HepG2 (cell line): ENCODE measurements around the gene LUC7L. TPM values are rescaled to one million over a fixed set of nuclear protein-coding genes. Genes with fewer than 3 reads are reported as not detected.
A peak's percentile ranks its signal among the peaks of the same experiment; 100 is the strongest.

Experiments used
- ARNTL ChIP-seq: sonication (generic); formaldehyde crosslinking; IDR thresholded peaks from 2 replicates; pipeline ENCODE4 v1.4.0; 2020; ENCODE audit warnings: mild to moderate bottlenecking, missing genetic modification reagents
- CBX1 ChIP-seq: IDR thresholded peaks from one replicate; pipeline ENCODE4 v1.6.1; 2016; ENCODE audit warnings: antibody characterized with exemption, low read depth
- CBX2 ChIP-seq, 2 experiments: fragments of 200-600 bp in 1 of 2; sonication (generic); formaldehyde crosslinking in 1 of 2; IDR thresholded peaks; 2 replicates each; pipeline versions ENCODE4 v1.7.0 to v1.8.1; 2018 to 2022; ENCODE audit warnings: low read depth in 2 of 2, low read length in 1 of 2, mild to moderate bottlenecking in 1 of 2, missing genetic modification reagents in 1 of 2
- CEBPB ChIP-seq: IDR thresholded peaks from 2 replicates; pipeline ENCODE4 v1.6.1; 2011; ENCODE audit warnings: low read depth, low read length, improper control_type of control experiment, borderline replicate concordance
- EED ChIP-seq: sonication (generic); formaldehyde crosslinking; IDR thresholded peaks from 2 replicates; pipeline ENCODE4 v1.5.0; 2020; ENCODE audit warnings: mild to moderate bottlenecking, missing genetic modification reagents
- ELF1 ChIP-seq: sonication (generic); formaldehyde crosslinking; IDR thresholded peaks from 2 replicates; pipeline ENCODE4 v1.4.0; 2020; ENCODE audit warnings: missing genetic modification reagents
- EP300 ChIP-seq, 3 experiments: sonication (generic) in 1 of 3; formaldehyde crosslinking in 1 of 3; IDR thresholded peaks; 2 replicates each; pipeline versions ENCODE4 v1.5.1 to v1.6.1; 2011 to 2020; ENCODE audit warnings: low read depth in 2 of 3, low read length in 2 of 3, borderline replicate concordance in 1 of 3, improper control_type of control experiment in 1 of 3, mild to moderate bottlenecking in 1 of 3, missing genetic modification reagents in 1 of 3, moderate library complexity in 1 of 3
- FOXA1 ChIP-seq, 2 experiments: fragments of 450-650 bp in 1 of 2; sonication (generic) in 1 of 2; formaldehyde crosslinking in 1 of 2; IDR thresholded peaks; 2 replicates each; pipeline versions ENCODE4 v1.4.0 to v1.6.1; 2016 to 2020; ENCODE audit warnings: missing genetic modification reagents in 1 of 2
- SETDB1 ChIP-seq: sonication (generic); formaldehyde crosslinking; IDR thresholded peaks from 2 replicates; pipeline ENCODE4 v1.5.1; 2020; ENCODE audit warnings: missing genetic modification reagents, mild to moderate bottlenecking, borderline replicate concordance
- SOX13 ChIP-seq, 3 experiments: fragments of 450-650 bp in 1 of 3; sonication (generic) in 1 of 3; formaldehyde crosslinking in 1 of 3; IDR thresholded peaks in 2 of 3; conservative IDR thresholded peaks in 1 of 3; 2 replicates each; pipeline versions ENCODE4 v1.5.0 to v1.6.1; 2016 to 2020; ENCODE audit warnings: antibody characterized with exemption in 1 of 3, mild to moderate bottlenecking in 1 of 3, missing compliant biosample characterization in 1 of 3, missing genetic modification reagents in 1 of 3, moderate library complexity in 1 of 3
- ZFYVE20 ChIP-seq: sonication (generic); formaldehyde crosslinking; IDR thresholded peaks from 2 replicates; pipeline ENCODE4 v1.8.0; 2023; ENCODE audit warnings: low read depth, mild to moderate bottlenecking, moderate library complexity, missing genetic modification reagents, borderline replicate concordance
- ZNF550 ChIP-seq: sonication (generic); formaldehyde crosslinking; IDR thresholded peaks from 2 replicates; pipeline ENCODE4 v1.4.0; 2020; ENCODE audit warnings: mild to moderate bottlenecking, missing genetic modification reagents, borderline replicate concordance
- ZNF577 ChIP-seq: sonication (generic); formaldehyde crosslinking; IDR thresholded peaks from 2 replicates; pipeline ENCODE4 v1.4.0; 2020; ENCODE audit warnings: mild to moderate bottlenecking, low read depth, missing genetic modification reagents, borderline replicate concordance
- ZNF674 ChIP-seq: sonication (generic); formaldehyde crosslinking; IDR thresholded peaks from 2 replicates; pipeline ENCODE4 v1.5.0; 2020; ENCODE audit warnings: low read depth, mild to moderate bottlenecking, missing genetic modification reagents
- polyA plus RNA-seq, 8 experiments: library from polyadenylated mRNA; depleted of rRNA in 3 of 8; stranded (reverse) in 7 of 8; unstranded in 1 of 8; fragments of >200 nt; fragmentation: Illumina TruSeq in 4 of 8; extraction: Trizol in 4 of 8; gene quantifications; 2 replicates each; pipeline versions ENCODE4 v1.2.1 to v1.2.3, GENCODE V29; 2011 to 2016; ENCODE audit warnings: low read depth in 4 of 8, missing spikeins in 1 of 8, mixed read lengths in 1 of 8; ENCODE audit not compliant: insufficient read depth in 1 of 8
- total RNA-seq, 5 experiments: library from RNA; depleted of rRNA; stranded (reverse); fragments of >200 nt; fragmentation: Illumina TruSeq; extraction: Trizol; gene quantifications; 2 replicates each; pipeline ENCODE4 v1.2.3, GENCODE V29; 2016; ENCODE audit warnings: low read depth in 1 of 5
- TF ChIP-seq, protein P1 (sequence below): sonication (generic); formaldehyde crosslinking; conservative IDR thresholded peaks from 2 replicates; pipeline ENCODE4 v1.8.1; 2023; ENCODE audit warnings: missing genetic modification reagents
- TF ChIP-seq, protein P2 (sequence below): IDR thresholded peaks from 2 replicates; pipeline ENCODE4 v1.6.1; 2016; ENCODE audit warnings: low read depth, borderline replicate concordance
- TF ChIP-seq, protein P3 (sequence below): sonication (generic); formaldehyde crosslinking; IDR thresholded peaks from 2 replicates; pipeline ENCODE4 v1.4.0; 2020; ENCODE audit warnings: low read depth, mild to moderate bottlenecking, missing genetic modification reagents
- TF ChIP-seq, protein P4 (sequence below): sonication (generic); formaldehyde crosslinking; IDR thresholded peaks from 2 replicates; pipeline ENCODE4 v1.4.0; 2020; ENCODE audit warnings: missing genetic modification reagents, mild to moderate bottlenecking, borderline replicate concordance
- TF ChIP-seq, protein P5 (sequence below): sonication (generic); formaldehyde crosslinking; conservative IDR thresholded peaks from 2 replicates; pipeline ENCODE4 v1.4.0; 2020; ENCODE audit warnings: mild to moderate bottlenecking, missing genetic modification reagents, moderate library complexity

LUC7L gene
- total and polyA plus RNA-seq, 2 of the 13 experiments (the other 11 are each of a cell fraction or from before 2014, with no cell fraction given): 48.7 to 56.9 TPM

DNA sequence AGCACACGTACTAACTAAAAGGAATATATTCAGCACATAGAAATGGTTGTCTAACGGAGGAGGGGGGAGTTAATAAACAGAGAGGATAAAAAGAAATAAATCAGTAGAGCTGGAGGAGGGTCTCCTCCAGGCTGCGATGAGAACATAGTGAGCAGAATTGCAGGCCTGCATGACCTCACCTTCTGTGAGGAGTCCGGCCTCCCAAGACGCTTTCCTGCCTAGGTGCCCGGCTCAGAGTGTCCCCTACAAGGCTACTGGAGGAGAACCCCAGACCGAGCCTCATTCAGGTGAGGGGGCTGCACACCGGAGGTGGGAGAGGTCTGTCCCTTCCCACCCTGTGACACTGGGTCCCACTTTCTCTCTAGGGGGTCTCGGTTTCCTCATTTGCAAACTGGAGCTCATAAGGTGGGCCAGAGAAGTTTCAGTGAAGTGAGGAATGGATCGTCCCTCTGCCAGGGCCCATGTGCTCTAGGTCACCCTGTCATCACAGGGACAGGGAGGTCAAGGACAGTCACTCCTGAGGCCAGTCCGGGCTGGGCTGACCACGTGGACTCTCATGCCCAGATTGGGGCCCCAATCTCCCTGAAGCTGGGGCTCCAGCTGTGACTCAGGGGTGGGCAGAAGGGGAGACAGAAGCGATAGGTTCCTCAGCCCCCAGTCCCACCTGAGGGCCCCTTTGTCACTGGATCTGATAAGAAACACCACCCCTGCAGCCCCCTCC lies 66.8 kb downstream of the LUC7L start (continued):
- TF ChIP-seq, protein P1, sequence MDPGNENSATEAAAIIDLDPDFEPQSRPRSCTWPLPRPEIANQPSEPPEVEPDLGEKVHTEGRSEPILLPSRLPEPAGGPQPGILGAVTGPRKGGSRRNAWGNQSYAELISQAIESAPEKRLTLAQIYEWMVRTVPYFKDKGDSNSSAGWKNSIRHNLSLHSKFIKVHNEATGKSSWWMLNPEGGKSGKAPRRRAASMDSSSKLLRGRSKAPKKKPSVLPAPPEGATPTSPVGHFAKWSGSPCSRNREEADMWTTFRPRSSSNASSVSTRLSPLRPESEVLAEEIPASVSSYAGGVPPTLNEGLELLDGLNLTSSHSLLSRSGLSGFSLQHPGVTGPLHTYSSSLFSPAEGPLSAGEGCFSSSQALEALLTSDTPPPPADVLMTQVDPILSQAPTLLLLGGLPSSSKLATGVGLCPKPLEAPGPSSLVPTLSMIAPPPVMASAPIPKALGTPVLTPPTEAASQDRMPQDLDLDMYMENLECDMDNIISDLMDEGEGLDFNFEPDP (CRISPR knock-in tag): no peak
- no peak for TF ChIP-seq SOX13 (IDR thresholded peaks at IDR 0.05)
- no peak for TF ChIP-seq SOX13 (CRISPR knock-in tag; conservative IDR thresholded peaks at IDR 0.05 in 1 of 2, IDR thresholded peaks at IDR 0.05 in 1 of 2)
- TF ChIP-seq, protein P2, sequence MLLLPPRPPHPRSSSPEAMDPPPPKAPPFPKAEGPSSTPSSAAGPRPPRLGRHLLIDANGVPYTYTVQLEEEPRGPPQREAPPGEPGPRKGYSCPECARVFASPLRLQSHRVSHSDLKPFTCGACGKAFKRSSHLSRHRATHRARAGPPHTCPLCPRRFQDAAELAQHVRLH: no peak
- no peak for TF ChIP-seq CEBPB
- no peak for TF ChIP-seq EED (CRISPR knock-in tag)
- TF ChIP-seq, protein P3, sequence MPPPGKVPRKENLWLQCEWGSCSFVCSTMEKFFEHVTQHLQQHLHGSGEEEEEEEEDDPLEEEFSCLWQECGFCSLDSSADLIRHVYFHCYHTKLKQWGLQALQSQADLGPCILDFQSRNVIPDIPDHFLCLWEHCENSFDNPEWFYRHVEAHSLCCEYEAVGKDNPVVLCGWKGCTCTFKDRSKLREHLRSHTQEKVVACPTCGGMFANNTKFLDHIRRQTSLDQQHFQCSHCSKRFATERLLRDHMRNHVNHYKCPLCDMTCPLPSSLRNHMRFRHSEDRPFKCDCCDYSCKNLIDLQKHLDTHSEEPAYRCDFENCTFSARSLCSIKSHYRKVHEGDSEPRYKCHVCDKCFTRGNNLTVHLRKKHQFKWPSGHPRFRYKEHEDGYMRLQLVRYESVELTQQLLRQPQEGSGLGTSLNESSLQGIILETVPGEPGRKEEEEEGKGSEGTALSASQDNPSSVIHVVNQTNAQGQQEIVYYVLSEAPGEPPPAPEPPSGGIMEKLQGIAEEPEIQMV (CRISPR knock-in tag): no peak
- TF ChIP-seq, protein P4, sequence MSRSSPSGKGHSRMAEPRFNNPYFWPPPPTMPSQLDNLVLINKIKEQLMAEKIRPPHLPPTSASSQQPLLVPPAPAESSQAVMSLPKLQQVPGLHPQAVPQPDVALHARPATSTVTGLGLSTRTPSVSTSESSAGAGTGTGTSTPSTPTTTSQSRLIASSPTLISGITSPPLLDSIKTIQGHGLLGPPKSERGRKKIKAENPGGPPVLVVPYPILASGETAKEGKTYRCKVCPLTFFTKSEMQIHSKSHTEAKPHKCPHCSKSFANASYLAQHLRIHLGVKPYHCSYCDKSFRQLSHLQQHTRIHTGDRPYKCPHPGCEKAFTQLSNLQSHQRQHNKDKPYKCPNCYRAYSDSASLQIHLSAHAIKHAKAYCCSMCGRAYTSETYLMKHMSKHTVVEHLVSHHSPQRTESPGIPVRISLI: no peak
- no peak for TF ChIP-seq ELF1 (CRISPR knock-in tag)
- no peak for TF ChIP-seq ZNF674
- no peak for TF ChIP-seq CBX2 (IDR thresholded peaks at IDR 0.05; ENCODE audit: low read depth, low read length)
- no peak for TF ChIP-seq CBX2 (CRISPR knock-in tag; IDR thresholded peaks at IDR 0.05; ENCODE audit: low read depth)
- TF ChIP-seq EP300 (IDR thresholded peaks at IDR 0.05; ENCODE audit: low read depth in 2 of 2, low read length in 2 of 2): no peak
- TF ChIP-seq EP300 (CRISPR knock-in tag; IDR thresholded peaks at IDR 0.05; ENCODE audit: borderline replicate concordance): no peak
- TF ChIP-seq CBX1: no peak
- TF ChIP-seq ZNF550 (CRISPR knock-in tag): no peak
- TF ChIP-seq ZNF577 (CRISPR knock-in tag): no peak
- no peak for TF ChIP-seq FOXA1 (IDR thresholded peaks at IDR 0.05)
- TF ChIP-seq FOXA1 (CRISPR knock-in tag; IDR thresholded peaks at IDR 0.05): no peak
- no peak for TF ChIP-seq ZFYVE20 (CRISPR knock-in tag)
- TF ChIP-seq, protein P5, sequence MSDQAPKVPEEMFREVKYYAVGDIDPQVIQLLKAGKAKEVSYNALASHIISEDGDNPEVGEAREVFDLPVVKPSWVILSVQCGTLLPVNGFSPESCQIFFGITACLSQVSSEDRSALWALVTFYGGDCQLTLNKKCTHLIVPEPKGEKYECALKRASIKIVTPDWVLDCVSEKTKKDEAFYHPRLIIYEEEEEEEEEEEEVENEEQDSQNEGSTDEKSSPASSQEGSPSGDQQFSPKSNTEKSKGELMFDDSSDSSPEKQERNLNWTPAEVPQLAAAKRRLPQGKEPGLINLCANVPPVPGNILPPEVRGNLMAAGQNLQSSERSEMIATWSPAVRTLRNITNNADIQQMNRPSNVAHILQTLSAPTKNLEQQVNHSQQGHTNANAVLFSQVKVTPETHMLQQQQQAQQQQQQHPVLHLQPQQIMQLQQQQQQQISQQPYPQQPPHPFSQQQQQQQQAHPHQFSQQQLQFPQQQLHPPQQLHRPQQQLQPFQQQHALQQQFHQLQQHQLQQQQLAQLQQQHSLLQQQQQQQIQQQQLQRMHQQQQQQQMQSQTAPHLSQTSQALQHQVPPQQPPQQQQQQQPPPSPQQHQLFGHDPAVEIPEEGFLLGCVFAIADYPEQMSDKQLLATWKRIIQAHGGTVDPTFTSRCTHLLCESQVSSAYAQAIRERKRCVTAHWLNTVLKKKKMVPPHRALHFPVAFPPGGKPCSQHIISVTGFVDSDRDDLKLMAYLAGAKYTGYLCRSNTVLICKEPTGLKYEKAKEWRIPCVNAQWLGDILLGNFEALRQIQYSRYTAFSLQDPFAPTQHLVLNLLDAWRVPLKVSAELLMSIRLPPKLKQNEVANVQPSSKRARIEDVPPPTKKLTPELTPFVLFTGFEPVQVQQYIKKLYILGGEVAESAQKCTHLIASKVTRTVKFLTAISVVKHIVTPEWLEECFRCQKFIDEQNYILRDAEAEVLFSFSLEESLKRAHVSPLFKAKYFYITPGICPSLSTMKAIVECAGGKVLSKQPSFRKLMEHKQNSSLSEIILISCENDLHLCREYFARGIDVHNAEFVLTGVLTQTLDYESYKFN: peak; percentile 60
- no peak for TF ChIP-seq SETDB1 (CRISPR knock-in tag)
- peak; percentile 89 for TF ChIP-seq ARNTL (CRISPR knock-in tag)
